ENCODE data around the gene SRGAP1. TPM values are rescaled to one million over a fixed set of nuclear protein-coding genes. Genes with fewer than 3 reads are reported as not detected.

The SRGAP1 gene
- total and polyA plus RNA-seq, 2 of the 4 experiments (the other 2 are of a cell fraction) = 10.0 to 10.2 TPM

- Histone ChIP-seq H3K4me1 (ENCODE audit: control insufficient read depth, insufficient read depth, low read length) (peaks cover 17% of the 10 kb centered on the region), H2AK9ac (replicated peaks; ENCODE audit: low read depth, low read length, poor library complexity) (no peak overlapping the region), H4K8ac (ENCODE audit: low read depth in 2 of 2, low read length in 2 of 2) (peak overlapping the region in 1 of 2 experiments; percentile 53; a peak in 2 of 4 replicates), H3K18ac (ENCODE audit: low read depth, low read length) (peak overlapping the region; percentile 80; the same call in 1 of the 2 replicates), H3K27me3 (ENCODE audit: control insufficient read depth, insufficient read depth, low read length) (no peaks in the 10 kb centered on the region), H2BK20ac (ENCODE audit: low read depth, low read length) (peak overlapping the region; percentile 64; the same call in 1 of the 2 replicates), H2BK120ac (ENCODE audit: low read depth, low read length) (peak overlapping the region; percentile 88), H4K20me1 (ENCODE audit: insufficient read depth, low read length) (no peaks in the 10 kb centered on the region), H3K4ac (ENCODE audit: low read depth, low read length) (peak overlapping the region; percentile 77; the same call in 1 of the 2 replicates), H2BK15ac (ENCODE audit: low read depth, low read length) (peak overlapping the region; percentile 3; the same call in 1 of the 3 replicates), H3K9ac (ENCODE audit: low read depth, low read length) (no peak overlapping the region), H3K9me1 (ENCODE audit: insufficient read depth, low read length) (peaks cover 10% of the 10 kb centered on the region), H3K4me3 (ENCODE audit: insufficient read depth, low read depth, low read length) (no peak overlapping the region), H3K27ac (ENCODE audit: insufficient read depth, low read length) (no peak overlapping the region), H3K23ac (ENCODE audit: low read depth, low read length) (peak overlapping the region; percentile 86; the same call in 1 of the 2 replicates), H3K79me1 (ENCODE audit: low read depth in 1 of 2, low read length in 2 of 2) (peaks cover 7 to 51% of the 10 kb centered on the region in 2 experiments), H3K36me3 (ENCODE audit: control insufficient read depth, insufficient read depth, low read length) (peaks cover 19% of the 10 kb centered on the region), H2AK5ac (ENCODE audit: low read depth, low read length) (no peak overlapping the region), H4K5ac (ENCODE audit: low read depth, low read length) (peak overlapping the region; percentile 56; the same call in 1 of the 2 replicates), H2BK5ac (ENCODE audit: low read depth, low read length, poor library complexity, severe bottlenecking) (peak overlapping the region; percentile 79), H3K56ac (ENCODE audit: extremely low read depth, insufficient read depth, low read length) (peak overlapping the region; percentile 5; the same call in 1 of the 2 replicates), H3K4me2 (ENCODE audit: low read depth, low read length) (no peak overlapping the region), H4K91ac (ENCODE audit: insufficient read depth, low read depth, low read length) (peak overlapping the region; percentile 5; the same call in 1 of the 2 replicates), H3K9me3 (ENCODE audit: control insufficient read depth, insufficient read depth, low read length) (no peaks in the 10 kb centered on the region), H3K14ac (replicated peaks; ENCODE audit: low read depth, low read length) (peak overlapping the region; percentile 50; the same call in 1 of the 2 replicates), H2AFZ (replicated peaks; ENCODE audit: low read length, poor library complexity) (no peak overlapping the region)
- dilution Hi-C loops (cut with HindIII; ENCODE audit: low sequenced_read_pairs, unreplicated experiment) = no loop called here
- ChIA-PET POLR2A (ENCODE audit: unreplicated experiment) (no interaction called here), CTCF (interaction anchor here (1.0 kb wide), 1 partner anchor 237 kb away, joined by 4 read pairs; the partner anchor contains the start of gene SRGAP1)
- ATAC-seq (ENCODE audit: low read depth) (no peak), DNase-seq (no peak)
- WGBS, 2 experiments (ENCODE audit: extremely low coverage in 2 of 2, insufficient read length in 1 of 2) = no CpG with 5 or more reads among the region's 1 CpG
- in situ Hi-C loops (cut with MboI; ENCODE audit: low sequenced_read_pairs) = no loop called here
- intact Hi-C loops (cut with micrococcal nuclease) = loop anchor here (5.0 kb wide), 2 partner anchors 101 to 171 kb away; no protein-coding TSS in a partner anchor
- BruUV-seq (replicated peaks) = no TSS peak
- TF ChIP-seq RFX5 (IDR thresholded peaks at IDR 0.05; ENCODE audit: low read depth, low read length) = no peak
- TF ChIP-seq MXI1 (IDR thresholded peaks at IDR 0.05; ENCODE audit: borderline replicate concordance, low read depth, low read length) = no peak
- no peak for TF ChIP-seq POLR2A (IDR thresholded peaks at IDR 0.05; ENCODE audit: low read depth, low read length)
- TF ChIP-seq ELK1 (IDR thresholded peaks at IDR 0.05; ENCODE audit: borderline replicate concordance, low read depth, low read length) = no peak
- no peak for TF ChIP-seq MAFK (IDR thresholded peaks at IDR 0.05; ENCODE audit: low read depth, low read length)
- TF ChIP-seq RAD21 (IDR thresholded peaks at IDR 0.05; ENCODE audit: low read length) = no peak
- no peak for TF ChIP-seq FOS (IDR thresholded peaks at IDR 0.05; ENCODE audit: low read depth, low read length)
- TF ChIP-seq NFE2L2 (IDR thresholded peaks at IDR 0.05; ENCODE audit: low read depth, low read length) = no peak
- no peak for TF ChIP-seq CHD1 (IDR thresholded peaks at IDR 0.05; ENCODE audit: low read depth, low read length)
- no peak for TF ChIP-seq RCOR1 (IDR thresholded peaks at IDR 0.05; ENCODE audit: insufficient replicate concordance, low read length)
- TF ChIP-seq BHLHE40 (IDR thresholded peaks at IDR 0.05; ENCODE audit: low read depth, low read length) = no peak
- TF ChIP-seq USF2 (IDR thresholded peaks at IDR 0.05; ENCODE audit: low read depth, low read length) = no peak
- TF ChIP-seq, protein P1, sequence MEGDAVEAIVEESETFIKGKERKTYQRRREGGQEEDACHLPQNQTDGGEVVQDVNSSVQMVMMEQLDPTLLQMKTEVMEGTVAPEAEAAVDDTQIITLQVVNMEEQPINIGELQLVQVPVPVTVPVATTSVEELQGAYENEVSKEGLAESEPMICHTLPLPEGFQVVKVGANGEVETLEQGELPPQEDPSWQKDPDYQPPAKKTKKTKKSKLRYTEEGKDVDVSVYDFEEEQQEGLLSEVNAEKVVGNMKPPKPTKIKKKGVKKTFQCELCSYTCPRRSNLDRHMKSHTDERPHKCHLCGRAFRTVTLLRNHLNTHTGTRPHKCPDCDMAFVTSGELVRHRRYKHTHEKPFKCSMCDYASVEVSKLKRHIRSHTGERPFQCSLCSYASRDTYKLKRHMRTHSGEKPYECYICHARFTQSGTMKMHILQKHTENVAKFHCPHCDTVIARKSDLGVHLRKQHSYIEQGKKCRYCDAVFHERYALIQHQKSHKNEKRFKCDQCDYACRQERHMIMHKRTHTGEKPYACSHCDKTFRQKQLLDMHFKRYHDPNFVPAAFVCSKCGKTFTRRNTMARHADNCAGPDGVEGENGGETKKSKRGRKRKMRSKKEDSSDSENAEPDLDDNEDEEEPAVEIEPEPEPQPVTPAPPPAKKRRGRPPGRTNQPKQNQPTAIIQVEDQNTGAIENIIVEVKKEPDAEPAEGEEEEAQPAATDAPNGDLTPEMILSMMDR (conservative IDR thresholded peaks at IDR 0.05; ENCODE audit: low read depth, low read length) = no peak
- TF ChIP-seq SMC3 (IDR thresholded peaks at IDR 0.05; ENCODE audit: low read depth, low read length) = no peak
- no peak for TF ChIP-seq CEBPB (IDR thresholded peaks at IDR 0.05; ENCODE audit: low read depth, low read length)
- no peak for TF ChIP-seq MAZ (IDR thresholded peaks at IDR 0.05; ENCODE audit: borderline replicate concordance, low read depth, low read length)
Observed at GRCh38 chr12:64081008-64081404, 236.5 kb downstream of the SRGAP1 start.
